ENCODE data around the gene CCPG1. TPM values are rescaled to one million over a fixed set of nuclear protein-coding genes. Genes with fewer than 3 reads are reported as not detected.
A peak's percentile ranks its signal among the peaks of the same experiment; 100 is the strongest.

The CCPG1 gene
- total RNA-seq, 6 experiments from 2014 or later = 28.9 to 42.5 (median 32.6) TPM

DNA sequence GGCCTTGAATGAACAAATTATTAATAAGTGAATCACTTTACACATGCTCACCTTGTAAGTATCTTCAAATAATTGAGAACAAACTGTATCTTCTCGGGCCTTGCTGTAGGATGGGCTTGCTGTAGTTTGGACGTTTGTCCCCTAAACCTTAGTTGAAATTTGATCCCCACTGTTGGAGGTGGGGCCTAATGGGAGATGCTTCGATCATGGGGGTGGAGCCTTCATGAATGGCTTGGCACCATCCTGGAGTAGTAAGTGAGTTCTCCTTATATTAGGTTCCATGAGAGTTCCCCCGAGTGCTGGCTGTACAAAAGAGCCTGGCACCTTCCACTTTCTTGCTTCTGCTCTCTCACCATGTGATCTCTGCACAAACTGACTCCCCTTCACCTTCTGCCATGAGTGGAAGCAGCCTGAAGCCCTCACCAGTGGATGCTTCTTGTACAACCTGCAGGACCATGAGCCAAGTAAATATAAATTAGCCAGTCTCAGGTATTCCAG lies 59.8 kb downstream of the CCPG1 start:
- no peaks in the 10 kb centered on the region for H3K9me3 Mint-ChIP-seq
- H3K27ac Mint-ChIP-seq = no peak overlapping the region
- H3K4me3 Mint-ChIP-seq = no peak overlapping the region
- peaks cover 13% of the 10 kb centered on the region for H3K4me1 Mint-ChIP-seq (ENCODE audit: low read depth)
- peaks cover 10% of the 10 kb centered on the region for H3K36me3 Mint-ChIP-seq (ENCODE audit: low read depth)
- TF ChIP-seq, protein P1, sequence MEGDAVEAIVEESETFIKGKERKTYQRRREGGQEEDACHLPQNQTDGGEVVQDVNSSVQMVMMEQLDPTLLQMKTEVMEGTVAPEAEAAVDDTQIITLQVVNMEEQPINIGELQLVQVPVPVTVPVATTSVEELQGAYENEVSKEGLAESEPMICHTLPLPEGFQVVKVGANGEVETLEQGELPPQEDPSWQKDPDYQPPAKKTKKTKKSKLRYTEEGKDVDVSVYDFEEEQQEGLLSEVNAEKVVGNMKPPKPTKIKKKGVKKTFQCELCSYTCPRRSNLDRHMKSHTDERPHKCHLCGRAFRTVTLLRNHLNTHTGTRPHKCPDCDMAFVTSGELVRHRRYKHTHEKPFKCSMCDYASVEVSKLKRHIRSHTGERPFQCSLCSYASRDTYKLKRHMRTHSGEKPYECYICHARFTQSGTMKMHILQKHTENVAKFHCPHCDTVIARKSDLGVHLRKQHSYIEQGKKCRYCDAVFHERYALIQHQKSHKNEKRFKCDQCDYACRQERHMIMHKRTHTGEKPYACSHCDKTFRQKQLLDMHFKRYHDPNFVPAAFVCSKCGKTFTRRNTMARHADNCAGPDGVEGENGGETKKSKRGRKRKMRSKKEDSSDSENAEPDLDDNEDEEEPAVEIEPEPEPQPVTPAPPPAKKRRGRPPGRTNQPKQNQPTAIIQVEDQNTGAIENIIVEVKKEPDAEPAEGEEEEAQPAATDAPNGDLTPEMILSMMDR (IDR thresholded peaks at IDR 0.05) = no peak
- DNase-seq = no peak
- no peaks in the 10 kb centered on the region; the same call in 1 of the 2 replicates for H3K27me3 Mint-ChIP-seq (ENCODE audit: insufficient read depth)

GRCh38 chr15:55344206-55344605 lies 64.0 kb downstream of the CCPG1 start:
- Mint-ChIP-seq H3K36me3 (ENCODE audit: low read depth) (peaks cover 10% of the 10 kb centered on the region), H3K9me3 (no peaks in the 10 kb centered on the region), H3K27ac (peak overlapping the region; percentile 84), H3K27me3 (ENCODE audit: insufficient read depth) (no peaks in the 10 kb centered on the region; the same call in 1 of the 2 replicates), H3K4me1 (ENCODE audit: low read depth) (peaks cover 21% of the 10 kb centered on the region), H3K4me3 (no peak overlapping the region)
- TF ChIP-seq, protein P1 (IDR thresholded peaks at IDR 0.05) = no peak
- peak; percentile 30 for DNase-seq

DNA sequence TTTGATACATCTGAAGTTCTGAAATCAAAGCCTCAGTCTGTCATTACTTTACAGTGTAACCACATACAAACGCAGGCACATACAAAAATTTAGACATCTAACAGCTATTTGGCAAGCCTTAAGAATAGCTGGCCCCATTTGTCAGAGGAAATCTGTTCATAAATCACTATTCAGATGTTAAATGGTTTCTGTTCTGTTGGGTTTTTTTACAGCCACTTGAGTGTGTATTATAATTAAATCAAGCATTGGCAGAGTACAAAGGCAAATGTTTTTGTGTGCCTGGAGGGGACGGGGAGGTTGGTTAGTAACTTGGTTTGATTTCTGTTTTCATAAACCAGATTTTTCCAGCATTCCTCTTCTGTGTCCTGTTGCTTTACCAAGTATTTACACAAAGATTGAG lies 65.0 kb downstream of the CCPG1 start:
- H3K27me3 Mint-ChIP-seq (ENCODE audit: insufficient read depth) = no peaks in the 10 kb centered on the region; the same call in 1 of the 2 replicates

DNA sequence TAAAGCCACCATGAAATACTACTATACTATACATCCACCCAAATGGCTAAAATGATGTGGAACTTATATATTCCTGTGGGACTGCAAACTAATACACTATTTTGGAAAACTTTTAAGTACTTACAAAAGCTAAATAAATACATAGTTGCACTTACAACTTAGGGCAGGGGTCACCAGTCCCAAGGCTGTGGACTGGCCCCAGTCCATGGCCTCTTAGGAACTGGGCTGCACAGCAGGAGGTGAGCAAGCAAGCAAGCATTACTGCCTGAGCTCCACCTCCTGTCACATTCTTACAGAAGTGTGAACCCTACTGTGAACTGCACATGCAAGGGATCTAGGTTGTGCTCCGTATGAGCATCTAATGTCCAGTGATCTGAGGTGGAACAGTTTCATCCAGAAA lies 71.0 kb downstream of the CCPG1 start:
- H3K4me1 Mint-ChIP-seq (ENCODE audit: low read depth) = no peaks in the 10 kb centered on the region
- H3K36me3 Mint-ChIP-seq (ENCODE audit: low read depth) = peaks cover 7% of the 10 kb centered on the region
- H3K9me3 Mint-ChIP-seq = no peaks in the 10 kb centered on the region
- no peak for DNase-seq
- TF ChIP-seq, protein P1 (IDR thresholded peaks at IDR 0.05) = no peak
- no peak overlapping the region for H3K27ac Mint-ChIP-seq
- no peak overlapping the region for H3K4me3 Mint-ChIP-seq
- no peaks in the 10 kb centered on the region for H3K27me3 Mint-ChIP-seq (ENCODE audit: insufficient read depth)

More for the DNA sequence above, 65.0 kb downstream of the CCPG1 start:
- TF ChIP-seq, protein P1 (IDR thresholded peaks at IDR 0.05) = no peak
- DNase-seq = peak; percentile 24
- H3K9me3 Mint-ChIP-seq = no peaks in the 10 kb centered on the region
- H3K27ac Mint-ChIP-seq = peak overlapping the region; percentile 84
- peaks cover 6% of the 10 kb centered on the region for H3K36me3 Mint-ChIP-seq (ENCODE audit: low read depth)
- peaks cover 21% of the 10 kb centered on the region for H3K4me1 Mint-ChIP-seq (ENCODE audit: low read depth)
- H3K4me3 Mint-ChIP-seq = no peak overlapping the region

DNA sequence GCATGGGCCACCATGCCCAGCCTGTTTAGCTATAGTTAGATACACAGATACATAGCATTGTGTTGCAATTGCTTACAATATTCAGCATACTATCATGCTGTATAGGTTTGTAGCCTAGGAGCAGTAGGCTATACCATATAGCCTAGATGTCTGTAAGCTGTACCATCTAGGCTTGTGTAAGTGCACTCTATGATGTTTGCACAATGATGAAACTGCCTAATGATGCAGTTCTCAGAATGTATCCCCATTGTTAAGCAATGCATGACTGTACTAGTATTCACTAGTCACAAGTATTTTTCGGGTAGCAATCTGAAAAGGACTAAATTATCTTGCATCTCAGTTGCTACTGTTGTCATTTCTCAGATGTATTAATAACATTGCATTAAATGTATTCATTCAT lies 73.2 kb downstream of the CCPG1 start:
- H3K4me3 Mint-ChIP-seq = no peak overlapping the region
- TF ChIP-seq, protein P1 (IDR thresholded peaks at IDR 0.05) = no peak
- H3K27me3 Mint-ChIP-seq (ENCODE audit: insufficient read depth) = no peaks in the 10 kb centered on the region
- H3K27ac Mint-ChIP-seq = no peak overlapping the region
- no peak for DNase-seq
- no peaks in the 10 kb centered on the region for H3K9me3 Mint-ChIP-seq
- H3K36me3 Mint-ChIP-seq (ENCODE audit: low read depth) = peaks cover 7% of the 10 kb centered on the region
- H3K4me1 Mint-ChIP-seq (ENCODE audit: low read depth) = no peaks in the 10 kb centered on the region
